HG02973 (cell line): ENCODE measurements around the gene IL16.
"Not testable (repeated sequence)": the region's sequence is repeated elsewhere in the genome, so short reads cannot be mapped to it uniquely, and the experiment has no call there.

ENCODE experiments used
- ATAC-seq: cut with Tn5 transposase; IDR thresholded peaks from one replicate; pipeline ENCODE4 v1.9.1; 2021; ENCODE audit warnings: moderate library complexity; ENCODE audit not compliant: unreplicated experiment

The IL16 gene

DNA sequence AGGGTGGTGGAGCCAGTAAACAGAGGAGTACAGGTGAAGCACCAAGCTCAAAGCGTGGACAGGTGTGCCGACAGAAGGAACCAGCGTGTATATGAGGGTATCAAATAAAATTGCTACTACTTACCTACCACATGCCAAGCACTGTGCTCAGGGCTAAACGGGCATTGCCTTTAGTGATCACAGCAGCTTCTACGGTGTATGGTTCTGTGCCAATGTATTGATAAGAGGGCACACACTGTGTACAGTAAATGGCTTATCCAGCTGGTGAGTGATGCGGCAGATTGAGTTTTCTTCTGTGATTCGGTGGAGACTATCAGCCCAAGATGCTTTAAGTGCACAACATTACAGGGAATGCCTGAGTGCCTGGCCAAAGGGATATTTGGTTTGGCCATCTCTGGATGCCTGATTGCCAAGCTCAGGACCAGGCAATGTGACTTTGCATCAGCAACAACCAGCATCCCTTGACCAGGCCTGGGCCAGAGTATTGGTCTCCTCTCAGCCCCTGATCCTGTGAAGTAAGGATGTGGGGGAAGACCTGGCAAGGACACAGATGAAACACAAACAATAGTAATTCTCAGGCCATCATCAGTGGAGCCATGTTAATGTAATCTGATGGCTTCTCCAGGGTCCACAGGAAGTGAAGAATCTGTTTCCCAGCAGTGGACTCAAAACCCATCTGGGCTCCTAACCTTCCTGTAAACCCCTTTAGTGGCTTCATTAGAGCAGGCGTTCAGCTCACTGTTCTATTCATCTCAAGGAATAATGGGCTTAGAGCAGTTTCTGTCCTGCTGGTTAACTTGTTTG, 113.2 kb downstream of the IL16 start:
- no peak for ATAC-seq

DNA sequence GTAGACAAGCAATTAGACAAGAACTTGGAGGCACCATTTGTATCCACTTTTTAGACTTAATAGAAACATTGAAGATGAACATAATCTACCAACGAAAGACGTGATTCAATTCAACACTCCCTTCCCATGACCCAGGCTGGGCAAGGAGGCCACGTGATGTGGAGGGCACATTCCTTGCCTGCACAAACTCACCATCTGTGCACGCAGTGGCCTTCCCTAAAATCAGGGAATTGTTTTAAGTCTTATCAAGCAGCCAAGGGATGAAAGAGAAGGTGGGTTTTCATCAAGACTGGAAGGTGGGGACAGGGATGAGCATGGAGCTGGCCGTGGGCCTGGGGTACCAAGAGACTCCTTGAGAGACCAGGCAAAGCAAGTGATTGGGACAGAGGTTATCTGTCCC, 113.8 kb downstream of the IL16 start:
- ATAC-seq = no peak

DNA sequence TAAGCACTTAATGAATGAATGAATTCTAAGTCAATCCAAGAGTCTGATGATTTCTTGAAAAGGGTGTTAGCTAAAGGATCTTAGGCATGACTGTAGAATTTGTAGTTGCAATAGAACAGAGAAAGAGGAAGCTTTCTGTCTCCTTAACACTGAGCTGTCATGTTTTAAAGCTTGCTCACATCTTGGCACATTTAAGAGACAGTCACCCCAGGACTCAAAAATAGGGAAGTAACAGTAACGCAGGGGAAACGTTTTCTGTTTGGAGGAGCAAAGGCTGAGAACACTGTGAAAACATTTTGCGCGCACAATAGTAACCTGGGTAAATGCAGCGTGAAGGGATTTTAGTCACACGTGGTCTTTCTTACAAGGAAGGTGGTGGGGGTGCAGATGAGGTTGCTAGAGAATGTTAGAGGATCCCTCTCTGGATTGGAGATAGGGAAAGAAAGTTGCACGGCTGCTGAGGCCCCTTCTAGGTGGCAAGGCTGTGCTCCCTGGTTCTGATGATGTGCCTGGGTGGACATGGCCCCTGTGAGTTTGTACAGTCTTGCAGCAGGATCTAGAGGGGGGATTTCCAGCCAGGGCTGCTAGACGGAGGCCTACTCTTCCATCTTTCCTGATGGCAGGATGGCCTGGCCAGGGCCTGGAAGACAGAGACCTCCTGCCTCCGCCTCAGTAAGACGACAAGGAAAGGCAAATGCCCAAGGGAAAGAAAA, 115.2 kb downstream of the IL16 start:
- ATAC-seq = peak; percentile 56

DNA sequence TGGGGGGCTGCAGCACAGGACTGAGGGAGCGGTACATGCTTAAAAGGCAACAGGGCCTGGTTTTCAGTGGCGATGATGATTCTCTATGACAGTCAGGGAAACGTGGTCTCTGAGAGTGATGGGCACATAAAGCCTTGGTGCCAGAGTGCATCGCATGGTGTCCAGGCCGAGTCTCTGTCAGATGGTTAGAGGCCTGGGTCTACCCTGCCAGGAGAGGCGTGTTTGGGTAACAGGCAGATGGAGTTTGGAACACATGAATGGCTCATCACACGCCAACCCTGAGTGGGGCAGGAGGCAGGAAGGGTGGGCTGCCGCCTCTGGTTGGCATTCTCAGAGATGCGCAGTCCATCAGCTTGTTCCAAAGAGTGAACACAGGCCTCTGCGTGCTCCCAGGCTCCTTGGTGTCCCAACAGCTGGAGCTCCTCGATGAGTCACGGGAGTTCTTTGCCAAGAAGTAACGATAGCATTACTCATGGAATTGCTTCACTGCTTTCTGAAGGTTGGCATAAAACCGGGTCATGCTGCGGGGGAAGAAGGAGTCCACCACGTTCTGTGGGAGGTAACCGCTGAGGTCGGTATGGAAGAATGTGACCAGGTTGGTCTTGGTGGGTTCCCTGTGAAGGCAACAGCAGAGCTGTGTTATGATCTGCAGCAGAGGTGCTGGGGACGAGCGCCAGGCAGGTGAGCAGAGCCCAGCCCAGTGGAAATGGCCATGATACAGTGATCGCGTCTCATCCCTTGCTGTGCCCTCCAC, 116.3 kb downstream of the IL16 start:
- no peak for ATAC-seq

DNA sequence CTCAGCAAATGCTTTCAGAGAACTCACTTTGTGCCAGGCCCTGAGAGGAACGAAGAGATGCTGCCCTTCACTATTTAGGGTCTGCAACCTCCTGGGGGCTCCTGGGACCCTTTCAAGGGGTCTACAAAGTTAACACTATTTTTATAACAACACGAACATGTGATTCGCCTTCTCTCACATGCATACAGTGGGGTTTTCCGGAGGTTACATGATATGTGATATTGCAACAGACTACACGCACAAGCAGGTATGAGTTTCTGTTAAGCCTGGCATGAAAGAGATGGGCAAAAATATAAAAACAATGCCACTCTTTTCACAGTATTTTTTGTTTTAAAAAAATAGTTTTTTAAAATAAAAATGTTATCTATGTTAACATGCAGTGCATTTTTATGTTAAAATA, 117.0 kb downstream of the IL16 start:
- ATAC-seq = no peak

DNA sequence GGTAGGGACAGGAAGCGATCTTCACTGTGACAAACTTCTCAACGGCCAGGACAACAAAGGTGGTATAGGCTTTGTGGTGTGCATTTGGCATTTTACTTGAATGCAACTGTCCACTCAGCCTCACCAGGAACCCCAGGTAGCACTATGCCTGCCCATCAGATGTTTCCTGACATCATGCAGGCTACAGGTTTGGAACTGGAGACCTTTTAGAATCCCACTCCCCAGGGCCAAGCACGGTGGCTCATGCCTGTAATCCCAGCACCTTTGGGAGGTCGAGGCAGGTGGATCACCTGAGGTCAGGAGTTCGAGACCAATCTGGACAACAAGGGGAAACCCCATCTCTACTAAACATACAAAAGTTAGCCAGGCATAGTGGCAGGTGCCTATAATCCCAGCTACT, 117.7 kb downstream of the IL16 start:
- ATAC-seq = no peak

- no peak for ATAC-seq
These were observed 118.9 kb downstream of the IL16 start for GRCh38 chr15:81315452-81316175.

GRCh38 chr15:81316267-81316666, 119.6 kb downstream of the IL16 start:
- ATAC-seq = no peak

- ATAC-seq = no peak
These were observed 121.0 kb downstream of the IL16 start for GRCh38 chr15:81317642-81318017.

DNA sequence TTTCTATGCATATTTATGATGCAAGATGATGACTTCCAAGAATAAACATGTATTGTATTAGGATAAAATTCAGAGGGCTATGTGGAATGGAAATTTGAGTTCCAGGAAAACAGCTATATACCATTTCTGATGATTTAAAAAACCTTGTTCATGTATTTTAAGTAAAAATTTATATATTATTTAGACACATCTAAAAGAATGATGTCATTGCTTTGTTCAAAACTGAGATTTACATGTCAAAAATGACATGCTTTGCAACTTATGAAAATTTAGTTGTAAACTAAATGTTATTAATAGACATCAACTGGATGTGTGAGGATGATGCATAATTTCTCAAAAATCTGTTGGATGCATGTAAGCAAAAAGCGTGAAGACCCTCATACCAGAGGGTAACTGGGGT, 125.0 kb downstream of the IL16 start:
- no peak for ATAC-seq

- ATAC-seq = no peak
These were observed 126.1 kb downstream of the IL16 start for GRCh38 chr15:81322676-81323253.

GRCh38 chr15:81323559-81323943, 126.9 kb downstream of the IL16 start:
- no peak for ATAC-seq

GRCh38 chr15:81323944-81324881, 127.5 kb downstream of the IL16 start, which contains the start of gene STARD5:
Gene STARD5 (minus strand): TSS chr15:81324141. CDS start chr15:81324099, 42 bp downstream.
- peak; percentile 100 for ATAC-seq

GRCh38 chr15:81326466-81327212, 130.0 kb downstream of the IL16 start:
- ATAC-seq = no peak

GRCh38 chr15:81327516-81327915, 130.8 kb downstream of the IL16 start:
- no peak for ATAC-seq

DNA sequence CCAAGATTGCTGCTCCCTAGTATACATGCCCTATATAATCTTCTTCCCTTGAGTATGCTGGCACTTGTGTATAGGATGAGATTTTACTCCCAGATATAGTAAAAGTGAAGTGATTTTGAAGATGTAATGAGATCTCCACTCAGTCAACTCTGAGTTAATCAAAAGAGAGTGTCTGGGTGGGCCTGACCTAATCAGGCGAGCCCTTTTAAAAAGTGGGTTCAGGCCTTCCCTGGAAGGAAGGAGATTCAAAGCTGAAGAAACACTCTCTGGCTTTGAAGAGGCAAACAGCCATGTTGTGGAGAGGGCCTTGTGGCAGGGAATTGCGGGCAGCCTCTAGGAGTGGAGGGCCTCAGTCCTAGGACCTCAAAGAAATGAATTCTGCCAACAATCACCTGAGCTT, 132.8 kb downstream of the IL16 start:
- ATAC-seq = no peak

DNA sequence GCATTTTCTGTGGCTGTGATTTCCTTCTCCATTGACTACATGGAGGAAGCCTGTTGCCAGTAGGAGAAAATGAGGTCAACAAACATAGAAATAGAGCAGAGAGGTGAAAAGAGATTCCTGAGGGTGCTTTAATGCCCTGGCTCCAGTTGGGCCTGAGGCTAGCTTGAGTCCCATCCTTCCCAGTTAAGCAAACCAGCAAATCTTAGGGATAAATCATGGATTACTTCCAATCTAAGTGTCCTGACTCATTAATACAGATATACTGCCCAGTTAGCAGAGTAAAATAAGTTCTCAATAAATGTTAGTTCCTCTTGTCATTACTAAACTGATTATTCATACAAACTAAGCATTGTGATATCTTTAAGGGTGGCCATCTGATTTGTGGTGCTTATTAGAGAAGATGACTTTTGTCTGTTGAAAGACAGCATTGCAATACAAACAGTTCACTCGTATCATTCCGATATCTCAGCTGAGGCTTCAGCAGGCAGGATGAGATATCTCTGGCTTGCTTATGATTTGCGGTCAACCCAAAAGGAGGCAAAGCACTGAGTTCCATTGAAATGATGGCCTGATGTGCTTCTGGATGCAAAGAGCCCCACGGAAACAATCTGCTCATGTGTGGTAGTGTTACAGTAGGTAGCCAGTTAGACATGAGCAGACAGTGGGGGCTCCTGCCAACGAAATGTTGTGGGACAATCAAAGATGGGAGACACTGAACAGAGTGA, 133.8 kb downstream of the IL16 start:
- no peak for ATAC-seq

DNA sequence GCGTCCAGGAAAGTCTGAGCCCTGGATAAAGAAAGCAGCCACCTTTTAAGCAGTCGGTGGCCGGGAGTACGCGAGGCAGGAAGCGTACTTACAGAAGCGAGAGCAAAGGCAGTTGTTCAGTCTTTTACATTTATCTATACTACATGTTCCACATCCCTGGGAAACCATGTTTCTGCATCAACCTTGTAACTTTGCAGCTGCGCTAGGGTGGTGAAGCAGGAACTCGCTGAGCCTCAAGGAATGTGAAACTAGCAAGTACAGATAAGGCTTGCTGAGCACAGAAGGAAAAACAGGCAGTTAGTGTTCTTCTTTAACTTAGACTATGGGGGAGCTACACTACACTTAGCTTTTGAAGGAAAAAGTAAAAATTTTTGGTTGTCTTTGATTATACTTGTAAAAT, 134.5 kb downstream of the IL16 start:
- not testable (repeated sequence) for ATAC-seq
